CD14-positive monocyte (primary cell): ENCODE results near the gene KRTAP4-8. TPM values are rescaled to one million over a fixed set of nuclear protein-coding genes. Genes with fewer than 3 reads are reported as not detected.

ENCODE experiments used
- DNase-seq, 3 donors: peaks; one replicate each; pipeline ENCODE4 v3.0.0-alpha.2; 2011 to 2022
- H2AFZ ChIP-seq: 2 replicates; pipeline ENCODE4 v1.6.0; 2012; ENCODE audit warnings: mild to moderate bottlenecking, low read depth, low read length, inconsistent platforms; ENCODE audit not compliant: insufficient read depth, poor library complexity, severe bottlenecking
- H3K27ac ChIP-seq, 2 donors: 1 replicate in 1 of 2; 2 replicates in 1 of 2; pipeline ENCODE4 v1.5.1; 2012 to 2013; ENCODE audit warnings: low read length in 2 of 2, control low read depth in 1 of 2, inconsistent platforms in 1 of 2, low read depth in 1 of 2, mild to moderate bottlenecking in 1 of 2
- H3K27me3 ChIP-seq, 2 donors: one replicate each; pipeline versions ENCODE4 v1.6.0 to v1.6.1; 2011 to 2013; ENCODE audit warnings: low read length in 2 of 2; ENCODE audit not compliant: control insufficient read depth in 2 of 2, insufficient read depth in 2 of 2
- H3K36me3 ChIP-seq, 2 donors: replicated peaks in 1 of 2; 1 replicate in 1 of 2; 2 replicates in 1 of 2; pipeline versions ENCODE4 v1.5.1 to v1.6.1; 2012 to 2013; ENCODE audit warnings: low read length in 2 of 2, control low read depth in 1 of 2, inconsistent platforms in 1 of 2, mild to moderate bottlenecking in 1 of 2; ENCODE audit not compliant: insufficient read depth in 2 of 2, control insufficient read depth in 1 of 2
- H3K4me1 ChIP-seq, 2 donors: 1 replicate in 1 of 2; 2 replicates in 1 of 2; pipeline versions ENCODE4 v1.5.1 to v1.6.1; 2012 to 2013; ENCODE audit warnings: low read length in 2 of 2, control low read depth in 1 of 2, inconsistent platforms in 1 of 2, mild to moderate bottlenecking in 1 of 2, moderate library complexity in 1 of 2; ENCODE audit not compliant: insufficient read depth in 2 of 2, control insufficient read depth in 1 of 2
- H3K4me2 ChIP-seq: replicated peaks from 2 replicates; pipeline ENCODE3; 2012; ENCODE audit warnings: low read length, moderate library complexity, mild to moderate bottlenecking; ENCODE audit not compliant: poor library complexity, severe bottlenecking; ENCODE audit errors: extremely low read depth
- H3K4me3 ChIP-seq, 3 experiments: fragments of 200-600 bp in 1 of 3; sonication (generic) in 1 of 3; replicated peaks in 1 of 3; 1 replicate in 2 of 3; 2 replicates in 1 of 3; pipeline ENCODE4 v1.5.1; 2011 to 2013; ENCODE audit warnings: low read length in 3 of 3, mild to moderate bottlenecking in 3 of 3, control low read depth in 2 of 3, low read depth in 2 of 3, inconsistent platforms in 1 of 3, moderate library complexity in 1 of 3
- H3K79me2 ChIP-seq: 2 replicates; pipeline ENCODE4 v1.6.0; 2012; ENCODE audit warnings: mild to moderate bottlenecking, control low read depth, inconsistent platforms, low read length, moderate library complexity; ENCODE audit not compliant: insufficient read depth
- H3K9ac ChIP-seq: 2 replicates; pipeline ENCODE4 v1.6.0; 2017; ENCODE audit warnings: low read length, mild to moderate bottlenecking; ENCODE audit not compliant: insufficient read depth, poor library complexity, severe bottlenecking
- H3K9me3 ChIP-seq, 2 donors: replicated peaks in 1 of 2; 1 replicate in 1 of 2; 2 replicates in 1 of 2; pipeline versions ENCODE4 v1.5.1 to v1.6.1; 2012 to 2013; ENCODE audit warnings: low read length in 2 of 2, control low read depth in 1 of 2; ENCODE audit not compliant: control insufficient read depth in 1 of 2, insufficient read depth in 1 of 2
- H4K20me1 ChIP-seq: 2 replicates; pipeline ENCODE4 v1.6.0; 2012; ENCODE audit warnings: mild to moderate bottlenecking, low read length, control low read depth, moderate library complexity; ENCODE audit not compliant: insufficient read depth
- H3K27ac Mint-ChIP-seq, 7 donors: one replicate each; pipeline ENCODE4 v1.8.0; 2020; ENCODE audit warnings: mild to moderate bottlenecking in 7 of 7, mixed read lengths in 7 of 7, moderate library complexity in 6 of 7, inconsistent platforms in 2 of 7
- H3K27me3 Mint-ChIP-seq, 3 donors: one replicate each; pipeline ENCODE4 v1.8.0; 2021 to 2022; ENCODE audit warnings: low read depth in 3 of 3, mild to moderate bottlenecking in 3 of 3, mixed read lengths in 3 of 3, moderate library complexity in 3 of 3, inconsistent platforms in 1 of 3
- H3K36me3 Mint-ChIP-seq, 2 donors: one replicate each; pipeline ENCODE4 v1.8.0; 2020; ENCODE audit warnings: mixed read lengths in 2 of 2, inconsistent platforms in 1 of 2, mild to moderate bottlenecking in 1 of 2
- H3K4me1 Mint-ChIP-seq: one replicate; pipeline ENCODE4 v1.8.0; 2020; ENCODE audit warnings: mild to moderate bottlenecking, mixed read lengths
- H3K4me3 Mint-ChIP-seq, 2 donors: one replicate each; pipeline ENCODE4 v1.8.0; 2020; ENCODE audit warnings: mild to moderate bottlenecking in 2 of 2, mixed read lengths in 2 of 2, moderate library complexity in 1 of 2
- H3K9me3 Mint-ChIP-seq, 7 donors: one replicate each; pipeline ENCODE4 v1.8.0; 2020 to 2022; ENCODE audit warnings: mixed read lengths in 7 of 7, mild to moderate bottlenecking in 6 of 7, moderate library complexity in 6 of 7, inconsistent platforms in 2 of 7
- CTCF ChIP-seq: fragments of 200-600 bp; IDR thresholded peaks from one replicate; pipeline ENCODE4 v1.8.0; 2022; ENCODE audit warnings: antibody characterized with exemption, mild to moderate bottlenecking
- WGBS: methylation state at CpG from one replicate; pipeline ENCODE4 v1.1.5; 2013; ENCODE audit warnings: missing lambda C conversion rate; ENCODE audit not compliant: insufficient coverage; 5-methylcytosine and 5-hydroxymethylcytosine counted together
- intact Hi-C, 2 donors: fragments of 100-400 bp; cut with micrococcal nuclease; formaldehyde crosslinking; loops; one replicate each; pipeline versions ENCODE4 v1.15.0 to v1.15.1; 2023
- polyA plus RNA-seq, 3 donors: library from polyadenylated mRNA; depleted of rRNA in 1 of 3; unstranded in 2 of 3; stranded (reverse) in 1 of 3; fragments of 300-500 nt in 2 of 3; fragments of >200 nt in 1 of 3; fragmentation: Illumina TruSeq in 2 of 3; gene quantifications; 1 replicate in 2 of 3; 2 replicates in 1 of 3; pipeline ENCODE4 v1.2.3, GENCODE V29; 2012 to 2021

The KRTAP4-8 gene
- polyA plus RNA-seq, 3 donors = not detected

GRCh38 chr17:41048441-41048840, 49.5 kb downstream of the KRTAP4-8 start:
- 80% methylated on average over 1 of the region's 7 CpGs for WGBS
- no peak overlapping the region for H2AFZ ChIP-seq
- no peak overlapping the region for H3K27ac ChIP-seq

More at GRCh38 chr17:41048441-41048840, 49.5 kb downstream of the KRTAP4-8 start:
- H3K4me2 ChIP-seq = no peak overlapping the region
- H3K36me3 Mint-ChIP-seq = no peaks in the 10 kb centered on the region
- no peak overlapping the region for H3K4me3 ChIP-seq
- no peaks in the 10 kb centered on the region for H3K9me3 ChIP-seq
- no peaks in the 10 kb centered on the region for H3K79me2 ChIP-seq
- H3K4me1 Mint-ChIP-seq = no peaks in the 10 kb centered on the region
- no peaks in the 10 kb centered on the region for H3K36me3 ChIP-seq
- H4K20me1 ChIP-seq = no peaks in the 10 kb centered on the region
- peaks cover 6 to 10% of the 10 kb centered on the region in 2 donors for H3K27me3 ChIP-seq
- H3K9ac ChIP-seq = no peak overlapping the region
- H3K4me1 ChIP-seq = no peaks in the 10 kb centered on the region
- no peak for DNase-seq
- intact Hi-C loops = no loop called here
- no peak for TF ChIP-seq CTCF
- H3K27me3 Mint-ChIP-seq = peaks cover 14 to 36% (median 22%) of the 10 kb centered on the region in 3 donors
- no peak overlapping the region for H3K27ac Mint-ChIP-seq
- peaks cover 0 to 7% (median under 1%) of the 10 kb centered on the region in 7 donors for H3K9me3 Mint-ChIP-seq
- peak overlapping the region in 1 of 2 donors; percentile 7 for H3K4me3 Mint-ChIP-seq

Other genes starting within 250 kb of the KRTAP4-8 start
- gene KRT12, start 230.9 kb downstream of the KRTAP4-8 start, polyA plus RNA-seq = not detected
- gene KRT20, start 212.9 kb downstream of the KRTAP4-8 start, polyA plus RNA-seq = not detected
- gene KRT23, start 160.5 kb downstream of the KRTAP4-8 start, polyA plus RNA-seq = 1 to 10 TPM; 1.7 to 7.6 (median 3.6) TPM
- gene KRT39, start 131.2 kb downstream of the KRTAP4-8 start, polyA plus RNA-seq = not detected
- not detected for gene KRT40, start 113.8 kb downstream of the KRTAP4-8 start, polyA plus RNA-seq
- not detected for gene KRTAP3-3, start 104.0 kb downstream of the KRTAP4-8 start, polyA plus RNA-seq
- not detected for gene KRTAP3-2, start 98.2 kb downstream of the KRTAP4-8 start, polyA plus RNA-seq
- gene KRTAP3-1, start 89.0 kb downstream of the KRTAP4-8 start, polyA plus RNA-seq = not detected
- not detected for gene KRTAP1-5, start 70.9 kb downstream of the KRTAP4-8 start, polyA plus RNA-seq
- gene KRTAP1-4, start 67.9 kb downstream of the KRTAP4-8 start, polyA plus RNA-seq = not detected
- not detected for gene KRTAP1-3, start 63.3 kb downstream of the KRTAP4-8 start, polyA plus RNA-seq
- not detected for gene KRTAP1-1, start 56.7 kb downstream of the KRTAP4-8 start, polyA plus RNA-seq
- gene KRTAP2-1, start 50.8 kb downstream of the KRTAP4-8 start, polyA plus RNA-seq = not detected
- gene KRTAP2-2, start 42.9 kb downstream of the KRTAP4-8 start, polyA plus RNA-seq = not detected
- not detected for gene KRTAP2-3, start 38.0 kb downstream of the KRTAP4-8 start, polyA plus RNA-seq
- gene KRTAP2-4, start 32.3 kb downstream of the KRTAP4-8 start, polyA plus RNA-seq = not detected
- not detected for gene KRTAP4-7, start 14.0 kb downstream of the KRTAP4-8 start, polyA plus RNA-seq
- gene KRTAP4-16, start 4.1 kb upstream of the KRTAP4-8 start, polyA plus RNA-seq = not detected
- not detected for gene KRTAP4-9, start 7.2 kb upstream of the KRTAP4-8 start, polyA plus RNA-seq
- gene KRTAP4-11, start 20.2 kb upstream of the KRTAP4-8 start, polyA plus RNA-seq = not detected
- gene KRTAP4-12, start 26.0 kb upstream of the KRTAP4-8 start, polyA plus RNA-seq = not detected
- gene KRTAP4-6, start 42.4 kb upstream of the KRTAP4-8 start, polyA plus RNA-seq = not detected
- gene KRTAP4-5, start 51.7 kb upstream of the KRTAP4-8 start, polyA plus RNA-seq = not detected
- gene KRTAP4-4, start 62.6 kb upstream of the KRTAP4-8 start, polyA plus RNA-seq = not detected
- gene KRTAP4-3, start 70.1 kb upstream of the KRTAP4-8 start, polyA plus RNA-seq = not detected
- gene KRTAP4-2, start 80.1 kb upstream of the KRTAP4-8 start, polyA plus RNA-seq = not detected
- gene KRTAP4-1, start 86.8 kb upstream of the KRTAP4-8 start, polyA plus RNA-seq = not detected
- gene KRTAP9-1, start 91.7 kb upstream of the KRTAP4-8 start, polyA plus RNA-seq = not detected
- not detected for gene KRTAP9-2, start 128.5 kb upstream of the KRTAP4-8 start, polyA plus RNA-seq
- not detected for gene KRTAP9-3, start 134.3 kb upstream of the KRTAP4-8 start, polyA plus RNA-seq
- gene KRTAP9-8, start 139.9 kb upstream of the KRTAP4-8 start, polyA plus RNA-seq = not detected
- gene KRTAP9-4, start 151.5 kb upstream of the KRTAP4-8 start, polyA plus RNA-seq = not detected
- gene KRTAP9-9, start 157.2 kb upstream of the KRTAP4-8 start, polyA plus RNA-seq = not detected
- gene KRTAP9-6, start 167.2 kb upstream of the KRTAP4-8 start, polyA plus RNA-seq = not detected
- gene KRTAP9-7, start 177.6 kb upstream of the KRTAP4-8 start, polyA plus RNA-seq = not detected
- gene KRTAP29-1, start 204.7 kb upstream of the KRTAP4-8 start, polyA plus RNA-seq = not detected
- not detected for gene KRTAP16-1, start 211.2 kb upstream of the KRTAP4-8 start, polyA plus RNA-seq
- gene KRTAP17-1, start 217.6 kb upstream of the KRTAP4-8 start, polyA plus RNA-seq = not detected